Activated T-helper 1 cell treated with Interleukin-2 at 50 U/mL for 16 hours (primary cell): ENCODE results near the gene NOSTRIN.
"Not testable (repeated sequence)": the region's sequence is repeated elsewhere in the genome, so short reads cannot be mapped to it uniquely, and the experiment has no call there.

Source experiments
- DNase-seq: peaks from one replicate; pipeline ENCODE4 v3.0.0-alpha.2; 2020; ENCODE audit warnings: low read depth

Gene NOSTRIN, protein sequence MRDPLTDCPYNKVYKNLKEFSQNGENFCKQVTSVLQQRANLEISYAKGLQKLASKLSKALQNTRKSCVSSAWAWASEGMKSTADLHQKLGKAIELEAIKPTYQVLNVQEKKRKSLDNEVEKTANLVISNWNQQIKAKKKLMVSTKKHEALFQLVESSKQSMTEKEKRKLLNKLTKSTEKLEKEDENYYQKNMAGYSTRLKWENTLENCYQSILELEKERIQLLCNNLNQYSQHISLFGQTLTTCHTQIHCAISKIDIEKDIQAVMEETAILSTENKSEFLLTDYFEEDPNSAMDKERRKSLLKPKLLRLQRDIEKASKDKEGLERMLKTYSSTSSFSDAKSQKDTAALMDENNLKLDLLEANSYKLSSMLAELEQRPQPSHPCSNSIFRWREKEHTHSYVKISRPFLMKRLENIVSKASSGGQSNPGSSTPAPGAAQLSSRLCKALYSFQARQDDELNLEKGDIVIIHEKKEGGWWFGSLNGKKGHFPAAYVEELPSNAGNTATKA

DNA sequence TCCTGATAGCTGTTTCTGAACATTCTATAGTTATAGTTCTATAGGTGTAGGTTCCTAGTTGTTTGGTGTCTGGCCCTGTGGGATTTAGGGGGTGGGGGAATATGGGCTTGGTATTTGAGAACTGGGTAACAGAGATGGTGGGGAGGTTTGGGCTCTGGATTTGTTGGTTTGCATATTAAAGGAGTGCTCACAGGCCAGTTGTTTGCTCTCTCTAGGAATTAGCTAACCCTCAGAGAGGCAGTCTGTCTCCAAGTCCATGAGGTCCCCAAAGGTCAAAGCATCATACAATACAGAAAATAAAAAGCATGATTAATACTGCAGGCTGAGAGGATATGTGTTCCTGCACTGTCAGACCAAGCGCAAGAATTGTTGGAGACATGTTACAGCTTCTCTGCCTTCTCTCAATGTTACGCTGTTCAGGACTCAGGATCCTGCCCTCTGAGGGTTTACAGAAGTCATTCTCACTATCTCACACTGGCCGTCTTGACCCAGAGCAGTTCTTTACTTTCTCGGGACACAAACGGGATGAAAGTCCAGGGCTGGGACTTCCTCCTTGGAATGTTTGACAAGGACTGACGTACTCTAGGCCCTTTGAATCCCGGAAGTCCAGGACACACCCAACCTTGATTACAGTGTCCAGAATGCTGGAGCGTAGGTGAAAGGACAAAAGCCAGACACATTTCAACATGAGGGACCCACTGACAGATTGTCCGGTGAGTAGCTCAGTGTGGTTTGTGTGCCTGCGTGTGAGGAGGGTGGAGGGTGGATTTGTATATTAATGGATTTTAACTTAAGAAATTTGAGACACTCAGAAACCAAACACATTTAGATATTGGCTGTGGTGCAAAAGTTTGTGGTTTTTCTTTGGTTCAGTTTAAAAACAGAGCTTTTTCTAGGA is at the start of gene NOSTRIN:
Gene NOSTRIN (plus strand): TSS at position 677 of the 898 bp plus-strand sequence. CDS start 10 bp downstream, at position 687.
- DNase-seq, result no peak

- DNase-seq, result no peak
These were observed 48.6 kb upstream of the NOSTRIN start for GRCh38 chr2:168753765-168754329.

GRCh38 chr2:168757223-168757622 is 45.2 kb upstream of the NOSTRIN start:
- no peak for DNase-seq

DNA sequence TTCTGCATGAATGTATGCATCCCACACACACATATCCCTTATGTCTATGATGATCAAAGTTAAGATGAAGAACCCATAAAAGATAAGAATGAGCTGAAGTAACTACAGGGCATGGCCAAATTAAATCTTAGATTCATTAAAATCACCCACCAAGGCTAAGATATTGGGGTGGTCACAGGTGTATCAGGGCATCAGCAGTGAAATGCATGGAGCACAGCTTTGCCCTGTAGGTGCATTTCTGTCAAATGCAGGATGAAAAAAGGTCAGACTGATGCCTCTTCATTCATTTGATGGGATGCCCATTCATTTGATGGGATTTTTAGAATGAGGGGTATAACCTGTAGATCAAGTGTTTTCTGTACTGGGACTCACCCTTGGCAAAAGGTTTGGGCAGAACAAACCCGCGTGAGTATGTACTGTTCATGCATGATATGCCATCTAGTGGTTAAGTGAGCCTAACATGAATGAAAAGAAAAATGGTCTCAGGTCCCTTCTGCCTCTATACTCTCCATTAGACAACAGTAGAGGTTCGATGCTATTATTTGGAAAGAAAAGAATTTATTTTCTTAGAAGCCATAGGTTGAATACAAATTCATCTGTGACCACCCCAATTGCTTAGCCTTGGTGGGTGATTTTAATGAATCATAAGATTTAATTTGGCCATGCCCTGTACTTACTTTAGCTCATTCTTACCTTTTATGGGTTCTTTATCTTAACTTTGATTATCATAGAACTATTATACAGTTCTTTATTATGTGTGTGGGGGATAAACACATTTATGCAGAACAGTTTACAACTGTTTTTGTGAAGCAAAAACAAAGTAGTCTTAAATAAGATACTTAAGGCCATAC is 43.2 kb upstream of the NOSTRIN start:
- no peak for DNase-seq

- DNase-seq, result no peak
These were observed 37.0 kb upstream of the NOSTRIN start for GRCh38 chr2:168765401-168765800.

GRCh38 chr2:168766600-168766999 is 35.8 kb upstream of the NOSTRIN start:
- no peak for DNase-seq

- no peak for DNase-seq
These were observed 35.2 kb upstream of the NOSTRIN start for GRCh38 chr2:168767258-168767657.

GRCh38 chr2:168768357-168768756 is 34.1 kb upstream of the NOSTRIN start:
- not testable (repeated sequence) for DNase-seq

- no peak for DNase-seq
These were observed 31.6 kb upstream of the NOSTRIN start for GRCh38 chr2:168770796-168771195.

DNA sequence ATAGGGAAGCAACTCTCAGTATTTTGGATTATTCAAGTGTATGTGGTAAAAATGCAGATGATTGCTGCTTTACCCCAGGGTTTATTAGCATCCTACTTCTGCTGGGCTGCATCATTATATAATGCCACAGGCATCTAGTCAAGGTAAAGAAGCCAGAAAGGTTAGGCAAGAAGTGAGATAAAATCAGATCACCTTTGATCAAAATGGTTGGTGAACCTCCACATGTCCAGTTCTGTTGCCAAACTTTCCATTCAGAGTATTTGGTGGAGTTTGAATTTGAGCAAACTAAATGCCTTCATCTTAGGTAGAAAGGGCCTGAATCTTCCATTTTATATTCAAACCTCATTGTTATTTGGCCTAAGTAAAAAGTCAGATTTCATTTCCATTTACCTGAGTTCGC is 29.7 kb upstream of the NOSTRIN start:
- no peak for DNase-seq

GRCh38 chr2:168773128-168773527 is 29.3 kb upstream of the NOSTRIN start:
- DNase-seq, result no peak

- no peak for DNase-seq
These were observed 28.5 kb upstream of the NOSTRIN start for GRCh38 chr2:168773719-168774521.

GRCh38 chr2:168775837-168776236 is 26.6 kb upstream of the NOSTRIN start:
- DNase-seq, result no peak

DNA sequence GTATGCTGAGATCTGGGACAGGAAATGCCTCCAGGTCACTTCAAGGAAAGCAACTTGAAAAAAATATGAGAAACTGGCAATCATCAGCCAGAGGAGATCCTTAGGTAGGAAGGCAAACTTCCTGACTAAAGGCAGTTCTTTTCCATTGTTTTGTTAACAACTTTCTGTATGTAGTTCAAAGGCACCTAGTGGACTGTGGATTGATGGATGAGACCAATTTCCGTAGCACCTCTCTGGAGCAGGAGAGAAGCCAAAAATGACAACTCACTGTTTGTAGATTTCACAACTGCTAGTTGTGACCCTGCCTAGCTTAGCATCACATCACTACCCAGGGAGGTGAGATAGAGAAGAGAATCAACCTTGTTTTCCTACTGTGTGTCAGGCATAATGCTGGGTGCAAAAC is 21.8 kb upstream of the NOSTRIN start:
- no peak for DNase-seq

GRCh38 chr2:168781191-168781817 is 21.1 kb upstream of the NOSTRIN start:
- no peak for DNase-seq

DNA sequence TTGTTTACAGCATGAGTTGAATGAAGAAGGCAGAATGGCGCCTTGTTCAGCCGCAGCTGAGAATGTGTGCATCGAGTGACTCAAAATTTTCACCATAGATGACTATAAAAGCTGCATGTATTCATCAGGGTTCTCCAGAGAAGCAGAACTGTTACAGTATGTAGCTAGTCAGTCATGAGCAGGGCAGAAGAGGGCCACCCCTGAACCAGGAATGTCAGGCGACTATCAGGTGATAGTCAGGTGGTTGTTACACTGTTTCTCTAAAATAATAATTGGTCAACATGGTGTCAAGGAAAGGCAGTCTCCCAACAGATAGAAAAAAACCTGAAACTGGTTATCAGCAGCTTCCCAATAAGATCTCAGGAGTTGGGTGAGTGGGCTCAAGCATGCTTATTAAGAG is 20.2 kb upstream of the NOSTRIN start:
- no peak for DNase-seq

- DNase-seq, result no peak
These were observed 17.4 kb upstream of the NOSTRIN start for GRCh38 chr2:168784993-168785392.

- no peak for DNase-seq
These were observed 15.2 kb upstream of the NOSTRIN start for GRCh38 chr2:168787098-168787781.

DNA sequence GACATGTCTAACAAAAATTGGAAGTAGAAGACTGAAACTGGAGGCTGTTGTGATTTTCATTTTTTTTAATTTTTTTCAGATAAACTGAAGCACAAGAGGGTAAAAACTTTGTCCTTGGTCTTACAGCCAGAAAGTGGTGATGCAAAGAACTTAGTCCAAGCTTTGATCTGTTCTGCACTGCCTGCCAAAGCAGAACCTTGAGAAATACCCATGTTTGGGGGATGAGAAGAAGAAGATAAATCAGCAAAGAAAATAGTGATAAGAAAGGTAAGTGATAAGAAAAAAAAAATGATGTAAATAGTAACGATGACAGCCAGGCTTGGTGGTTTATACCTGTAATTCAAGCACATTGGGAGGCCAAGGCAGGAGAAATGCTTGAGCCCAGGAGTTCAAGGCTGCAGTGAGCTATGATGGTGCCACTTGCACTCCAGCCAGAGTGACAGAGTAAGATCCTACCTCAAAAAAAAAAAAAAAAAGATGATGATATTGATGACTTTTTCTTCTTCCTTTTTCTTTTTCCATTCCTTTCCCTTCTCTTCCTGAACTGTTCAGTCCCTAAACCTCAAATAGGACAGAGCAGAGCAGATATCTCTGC is 14.6 kb upstream of the NOSTRIN start:
- DNase-seq, result no peak
